Activated B cell treated with CpG ODN at 0.5 μM for 24 hours (primary cell): ENCODE data around the gene NAALADL2. TPM values are rescaled to one million over a fixed set of nuclear protein-coding genes. Genes with fewer than 3 reads are reported as not detected.

Experiments
- ATAC-seq: fragments of 200-7000 bp; cut with Tn5 transposase; one replicate; pipeline ENCODE4 v1.10.0; 2021; ENCODE audit warnings: low read depth, mild to moderate bottlenecking, moderate library complexity
- CTCF ChIA-PET: fragments of 350-600 bp; sonication (Branson Sonifier 250); formaldehyde crosslinking; loops from one replicate; lab custom pipeline; 2021; ENCODE audit warnings: antibody characterized with exemption; lab: Charles Lee
- POLR2A ChIA-PET: fragments of 350-600 bp; sonication (Branson Sonifier 250); formaldehyde crosslinking; loops from one replicate; lab custom pipeline; 2021; ENCODE audit warnings: antibody characterized with exemption; lab: Charles Lee
- DNase-seq: peaks from one replicate; pipeline ENCODE4 v3.0.0; 2022
- H3K27ac Mint-ChIP-seq: one replicate; pipeline ENCODE4 v1.8.0; 2020; ENCODE audit warnings: mixed read lengths
- H3K27me3 Mint-ChIP-seq: one replicate; pipeline ENCODE4 v1.8.0; 2021; ENCODE audit warnings: mixed read lengths
- H3K36me3 Mint-ChIP-seq: one replicate; pipeline ENCODE4 v1.8.0; 2021; ENCODE audit warnings: low read depth, mixed read lengths
- H3K4me1 Mint-ChIP-seq: one replicate; pipeline ENCODE4 v1.8.0; 2021; ENCODE audit warnings: mixed read lengths
- H3K4me3 Mint-ChIP-seq: one replicate; pipeline ENCODE4 v1.8.0; 2020; ENCODE audit warnings: mild to moderate bottlenecking, mixed read lengths
- H3K9me3 Mint-ChIP-seq: one replicate; pipeline ENCODE4 v1.8.0; 2020; ENCODE audit warnings: mixed read lengths
- CTCF ChIP-seq: fragments of 200-600 bp; IDR thresholded peaks from one replicate; pipeline ENCODE4 v1.8.0; 2022; ENCODE audit warnings: antibody characterized with exemption, mild to moderate bottlenecking
- intact Hi-C: fragments of 100-400 bp; cut with micrococcal nuclease; formaldehyde crosslinking; loops from one replicate; pipeline ENCODE4 v1.15.1; 2024
- total RNA-seq: library from RNA; stranded (reverse); gene quantifications from 2 replicates; pipeline ENCODE4 v1.2.3, GENCODE V29; 2022

The NAALADL2 gene
- total RNA-seq, 1 donor from 2014 or later = not detected

GRCh38 chr3:175655351-175655750 is 796.2 kb downstream of the NAALADL2 start:
- no peaks in the 10 kb centered on the region for H3K9me3 Mint-ChIP-seq
- intact Hi-C loops = no loop called here
- H3K4me3 Mint-ChIP-seq = no peak overlapping the region
- ChIA-PET CTCF (no interaction called here), POLR2A (no interaction called here)
- no peaks in the 10 kb centered on the region for H3K27me3 Mint-ChIP-seq
- ATAC-seq (no peak), DNase-seq (no peak)
- H3K36me3 Mint-ChIP-seq = no peaks in the 10 kb centered on the region
- H3K27ac Mint-ChIP-seq = no peak overlapping the region
- no peak for TF ChIP-seq CTCF
- H3K4me1 Mint-ChIP-seq = no peaks in the 10 kb centered on the region

GRCh38 chr3:175656461-175656860 is 797.3 kb downstream of the NAALADL2 start:
- Mint-ChIP-seq H3K4me3 (no peak overlapping the region), H3K4me1 (no peaks in the 10 kb centered on the region), H3K27me3 (no peaks in the 10 kb centered on the region), H3K36me3 (no peaks in the 10 kb centered on the region), H3K27ac (no peak overlapping the region), H3K9me3 (no peaks in the 10 kb centered on the region)
- intact Hi-C loops = no loop called here
- no peak for TF ChIP-seq CTCF
- POLR2A ChIA-PET = no interaction called here
- CTCF ChIA-PET = no interaction called here
- no peak for DNase-seq
- no peak for ATAC-seq

GRCh38 chr3:175659670-175660350 is 800.7 kb downstream of the NAALADL2 start:
- H3K36me3 Mint-ChIP-seq = no peaks in the 10 kb centered on the region
- H3K27me3 Mint-ChIP-seq = no peaks in the 10 kb centered on the region
- no peak for ATAC-seq
- intact Hi-C loops = no loop called here
- no peaks in the 10 kb centered on the region for H3K4me1 Mint-ChIP-seq
- no peak overlapping the region for H3K27ac Mint-ChIP-seq
- CTCF ChIA-PET = no interaction called here
- POLR2A ChIA-PET = no interaction called here
- no peak for DNase-seq
- H3K9me3 Mint-ChIP-seq = no peaks in the 10 kb centered on the region
- H3K4me3 Mint-ChIP-seq = no peak overlapping the region
- TF ChIP-seq CTCF = no peak

GRCh38 chr3:175662815-175663214 is 803.7 kb downstream of the NAALADL2 start:
- no peak for TF ChIP-seq CTCF
- ATAC-seq (no peak), DNase-seq (no peak)
- ChIA-PET POLR2A (no interaction called here), CTCF (no interaction called here)
- Mint-ChIP-seq H3K4me3 (no peak overlapping the region), H3K27ac (no peak overlapping the region), H3K27me3 (no peaks in the 10 kb centered on the region), H3K36me3 (no peaks in the 10 kb centered on the region), H3K4me1 (no peaks in the 10 kb centered on the region), H3K9me3 (no peaks in the 10 kb centered on the region)
- intact Hi-C loops = no loop called here

GRCh38 chr3:175664911-175665310 is 805.8 kb downstream of the NAALADL2 start:
- Mint-ChIP-seq H3K9me3 (peaks cover 2% of the 10 kb centered on the region), H3K36me3 (no peaks in the 10 kb centered on the region), H3K27ac (no peak overlapping the region), H3K4me3 (no peak overlapping the region), H3K27me3 (no peaks in the 10 kb centered on the region), H3K4me1 (no peaks in the 10 kb centered on the region)
- intact Hi-C loops = no loop called here
- ATAC-seq (no peak), DNase-seq (no peak)
- no peak for TF ChIP-seq CTCF
- ChIA-PET POLR2A (no interaction called here), CTCF (no interaction called here)
